SH-SY5Y (cell line): ENCODE measurements around the gene YAP1.

Source experiments
- GATA2 ChIP-seq: IDR thresholded peaks from 2 replicates; pipeline ENCODE4 v1.6.1; 2011; ENCODE audit warnings: mild to moderate bottlenecking, low read depth, low read length
- GATA3 ChIP-seq: IDR thresholded peaks from 2 replicates; pipeline ENCODE4 v1.6.1; 2011; ENCODE audit warnings: low read depth, mild to moderate bottlenecking, low read length, moderate library complexity

DNA sequence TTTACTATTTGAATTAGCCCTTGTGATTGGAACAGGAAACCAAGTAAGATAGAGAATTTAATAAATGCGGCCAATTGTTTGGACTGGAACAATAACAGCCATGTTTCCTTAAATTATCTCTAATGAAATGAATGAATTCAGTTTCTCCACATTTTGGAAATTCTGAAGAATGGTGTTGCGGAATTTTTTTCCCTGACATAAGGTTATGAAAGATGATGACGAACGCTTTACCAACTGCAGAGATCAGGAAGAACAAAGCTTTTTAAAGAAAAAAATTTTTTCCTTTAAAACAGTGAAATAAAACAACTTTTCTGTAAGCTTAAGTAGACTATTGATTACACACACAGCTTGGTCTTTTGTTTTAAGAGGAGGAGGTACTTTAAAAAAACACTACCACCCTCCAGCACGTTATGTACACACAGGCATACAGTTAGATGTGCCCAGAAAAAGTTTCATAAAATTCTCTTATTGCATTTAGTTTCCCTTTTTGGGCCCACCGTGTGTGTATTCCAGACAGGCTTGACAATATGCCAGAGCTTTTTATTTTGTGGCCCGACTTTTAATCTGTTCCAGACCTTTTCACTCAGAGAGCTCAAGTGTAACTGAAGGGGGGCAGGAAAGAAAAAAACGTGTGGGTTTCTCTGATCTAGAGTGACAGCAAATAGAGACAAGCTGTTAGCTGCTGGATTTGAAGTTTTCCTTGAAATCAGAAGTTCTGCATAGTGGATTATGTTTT is 77.3 kb downstream of the YAP1 start:
- no peak for TF ChIP-seq GATA2
- no peak for TF ChIP-seq GATA3
